ENCODE data around the gene BRSK2.

GRCh38 chr11:1450949-1451710 lies 61.4 kb downstream of the BRSK2 start:
- TF ChIP-seq, protein P1, sequence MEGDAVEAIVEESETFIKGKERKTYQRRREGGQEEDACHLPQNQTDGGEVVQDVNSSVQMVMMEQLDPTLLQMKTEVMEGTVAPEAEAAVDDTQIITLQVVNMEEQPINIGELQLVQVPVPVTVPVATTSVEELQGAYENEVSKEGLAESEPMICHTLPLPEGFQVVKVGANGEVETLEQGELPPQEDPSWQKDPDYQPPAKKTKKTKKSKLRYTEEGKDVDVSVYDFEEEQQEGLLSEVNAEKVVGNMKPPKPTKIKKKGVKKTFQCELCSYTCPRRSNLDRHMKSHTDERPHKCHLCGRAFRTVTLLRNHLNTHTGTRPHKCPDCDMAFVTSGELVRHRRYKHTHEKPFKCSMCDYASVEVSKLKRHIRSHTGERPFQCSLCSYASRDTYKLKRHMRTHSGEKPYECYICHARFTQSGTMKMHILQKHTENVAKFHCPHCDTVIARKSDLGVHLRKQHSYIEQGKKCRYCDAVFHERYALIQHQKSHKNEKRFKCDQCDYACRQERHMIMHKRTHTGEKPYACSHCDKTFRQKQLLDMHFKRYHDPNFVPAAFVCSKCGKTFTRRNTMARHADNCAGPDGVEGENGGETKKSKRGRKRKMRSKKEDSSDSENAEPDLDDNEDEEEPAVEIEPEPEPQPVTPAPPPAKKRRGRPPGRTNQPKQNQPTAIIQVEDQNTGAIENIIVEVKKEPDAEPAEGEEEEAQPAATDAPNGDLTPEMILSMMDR (IDR thresholded peaks at IDR 0.05) = no peak
- no peak for TF ChIP-seq POLR2A (IDR thresholded peaks at IDR 0.05)
